Measurements from ENCODE around the gene CYP19A1. TPM values are rescaled to one million over a fixed set of nuclear protein-coding genes. Genes with fewer than 3 reads are reported as not detected.

CYP19A1 gene
- total RNA-seq, 1 experiment from 2014 or later = 0.86 TPM

GRCh38 chr15:51359981-51360380 lies 21.6 kb upstream of the CYP19A1 start:
- DNase-seq (ENCODE audit: low read depth) = no peak

DNA sequence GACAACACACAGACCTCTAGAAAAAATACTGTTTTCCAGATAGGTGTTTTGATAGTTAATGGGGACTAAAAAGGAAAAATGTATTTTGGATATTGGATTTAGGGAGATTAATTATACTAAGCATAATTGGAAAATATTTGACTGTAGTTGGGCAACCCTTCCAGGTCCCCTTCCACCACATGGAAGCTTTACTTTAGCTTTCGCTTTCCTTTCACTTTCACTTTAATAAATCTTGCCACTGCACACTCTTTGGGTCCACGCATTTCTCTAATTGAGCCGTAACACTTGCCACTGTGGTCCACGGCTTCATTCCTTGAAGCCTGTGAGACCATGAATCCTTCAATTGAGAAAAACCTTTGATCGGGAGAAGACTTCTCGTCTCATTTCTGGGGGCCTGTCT lies 18.6 kb upstream of the CYP19A1 start:
- no peak for DNase-seq (ENCODE audit: low read depth)

DNA sequence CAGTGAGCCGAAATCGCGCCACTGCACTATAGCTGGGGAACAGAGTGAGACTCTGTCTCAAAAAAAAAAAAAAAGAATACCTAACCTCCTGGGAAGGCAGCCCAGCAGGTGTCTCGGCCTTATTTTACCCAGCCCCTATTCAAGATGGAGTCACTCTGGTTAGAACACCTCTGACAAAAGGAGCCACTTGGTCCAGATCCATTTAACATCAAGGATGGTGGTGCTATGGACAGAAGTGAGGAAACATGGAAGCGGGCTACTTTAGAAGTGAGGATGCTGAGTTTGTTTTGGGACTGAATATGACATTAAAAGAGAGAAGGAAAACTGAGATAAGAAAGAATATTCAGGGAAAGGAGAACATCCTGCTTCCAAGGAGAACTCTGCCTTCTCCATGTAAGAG lies 17.8 kb upstream of the CYP19A1 start:
- no peak for DNase-seq (ENCODE audit: low read depth)

GRCh38 chr15:51355096-51355495 lies 16.7 kb upstream of the CYP19A1 start:
- DNase-seq (ENCODE audit: low read depth) = no peak

DNA sequence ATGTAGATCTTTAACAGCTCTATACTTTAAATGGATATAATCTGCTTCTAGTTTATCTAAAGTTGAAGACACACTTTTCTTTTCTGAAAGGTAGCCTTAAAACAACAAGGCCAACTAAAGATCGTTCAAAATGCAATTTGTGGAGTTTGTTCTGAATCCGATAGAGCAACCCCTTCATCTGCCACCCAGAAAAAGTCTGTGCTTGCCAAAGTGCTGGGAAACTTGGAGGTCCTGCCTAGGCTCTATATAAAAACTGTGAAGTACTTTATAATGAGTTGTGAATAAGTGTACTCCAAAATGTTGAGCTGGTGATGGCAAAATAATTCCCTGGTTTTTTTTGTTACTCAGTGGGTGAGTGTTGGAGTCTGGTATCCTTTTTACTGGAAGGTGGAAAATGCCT lies 15.6 kb upstream of the CYP19A1 start:
- DNase-seq (ENCODE audit: low read depth) = no peak

DNA sequence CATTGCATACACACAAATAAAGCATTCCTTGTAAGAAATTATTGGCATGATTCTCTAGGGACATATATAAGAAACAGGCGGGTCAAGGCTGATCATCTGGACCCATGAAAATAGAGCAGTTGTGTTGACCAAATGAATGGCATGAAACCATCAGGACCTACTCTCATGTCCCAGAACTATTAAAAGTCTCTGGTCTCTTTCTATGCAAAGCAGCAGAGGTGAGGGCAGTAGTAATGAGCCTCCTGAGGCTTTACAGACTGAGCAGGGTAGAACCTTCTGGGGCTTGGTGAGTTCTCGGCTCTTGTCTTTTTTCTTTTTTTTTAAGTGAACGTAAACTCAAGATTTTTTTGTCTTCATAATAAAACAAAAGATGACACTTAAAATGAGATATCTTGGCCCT lies 12.3 kb upstream of the CYP19A1 start:
- DNase-seq (ENCODE audit: low read depth) = no peak

GRCh38 chr15:51349156-51349844 lies 10.9 kb upstream of the CYP19A1 start:
- DNase-seq (ENCODE audit: low read depth) = no peak

GRCh38 chr15:51348688-51349087 lies 10.3 kb upstream of the CYP19A1 start:
- DNase-seq (ENCODE audit: low read depth) = peak; percentile 15

DNA sequence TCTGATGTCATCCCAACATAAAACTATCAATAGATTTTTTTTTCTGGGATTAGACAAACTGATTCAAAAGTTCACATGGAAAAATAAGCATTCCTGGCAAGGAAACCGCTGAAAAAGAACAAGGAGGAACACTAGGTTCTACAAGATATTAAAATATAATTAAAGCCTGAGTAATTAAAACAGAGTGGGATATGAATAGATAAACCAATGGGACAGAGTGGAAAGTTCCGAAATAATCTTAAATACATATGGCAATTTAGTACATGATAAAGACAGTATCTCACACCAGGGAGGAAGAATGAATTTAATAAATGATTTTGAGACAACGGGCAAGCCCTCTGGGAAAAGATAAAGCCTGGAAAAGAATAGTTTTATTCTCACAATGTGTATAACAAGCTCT lies 7.7 kb upstream of the CYP19A1 start:
- no peak for DNase-seq (ENCODE audit: low read depth)

- DNase-seq (ENCODE audit: low read depth) = no peak
These were observed 5.1 kb upstream of the CYP19A1 start for GRCh38 chr15:51343466-51343865.

DNA sequence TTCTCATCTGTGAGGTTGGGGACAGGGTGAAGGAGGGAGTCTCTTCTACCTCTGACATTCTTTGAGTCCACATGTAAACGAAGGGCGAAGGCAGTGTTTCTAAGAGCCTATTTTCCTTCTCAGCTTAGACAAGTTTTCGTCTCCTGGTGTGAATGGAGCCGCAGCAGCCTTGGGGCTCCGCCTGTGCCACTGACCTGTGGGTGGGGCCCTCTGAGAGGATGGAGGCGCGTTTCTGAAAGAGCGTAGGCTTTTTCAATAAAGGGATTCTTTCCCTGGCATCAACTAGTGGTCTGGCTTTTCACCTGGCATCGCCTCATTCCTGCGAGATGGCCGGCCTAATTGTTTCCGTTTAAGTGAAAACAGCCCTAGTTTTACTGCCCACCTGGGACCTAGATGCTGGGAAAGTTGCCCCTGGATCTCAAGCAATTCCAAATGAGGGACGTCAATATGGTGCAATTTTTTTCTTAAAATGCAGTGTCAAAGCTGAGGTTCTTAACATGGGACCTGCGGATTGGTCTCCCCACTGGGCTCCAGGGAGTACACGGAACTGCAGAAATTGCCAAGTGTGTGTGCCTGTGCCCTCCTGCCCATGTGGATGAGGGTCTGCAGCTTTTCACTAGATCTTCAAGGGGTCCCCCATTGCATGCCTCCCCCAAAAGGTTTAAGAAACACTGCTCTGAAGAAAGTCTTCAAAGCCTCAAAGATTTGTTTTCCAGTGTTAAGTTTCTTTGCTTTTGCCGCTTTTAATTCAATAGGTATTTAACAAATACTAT lies 4.0 kb upstream of the CYP19A1 start:
- no peak for DNase-seq (ENCODE audit: low read depth)

DNA sequence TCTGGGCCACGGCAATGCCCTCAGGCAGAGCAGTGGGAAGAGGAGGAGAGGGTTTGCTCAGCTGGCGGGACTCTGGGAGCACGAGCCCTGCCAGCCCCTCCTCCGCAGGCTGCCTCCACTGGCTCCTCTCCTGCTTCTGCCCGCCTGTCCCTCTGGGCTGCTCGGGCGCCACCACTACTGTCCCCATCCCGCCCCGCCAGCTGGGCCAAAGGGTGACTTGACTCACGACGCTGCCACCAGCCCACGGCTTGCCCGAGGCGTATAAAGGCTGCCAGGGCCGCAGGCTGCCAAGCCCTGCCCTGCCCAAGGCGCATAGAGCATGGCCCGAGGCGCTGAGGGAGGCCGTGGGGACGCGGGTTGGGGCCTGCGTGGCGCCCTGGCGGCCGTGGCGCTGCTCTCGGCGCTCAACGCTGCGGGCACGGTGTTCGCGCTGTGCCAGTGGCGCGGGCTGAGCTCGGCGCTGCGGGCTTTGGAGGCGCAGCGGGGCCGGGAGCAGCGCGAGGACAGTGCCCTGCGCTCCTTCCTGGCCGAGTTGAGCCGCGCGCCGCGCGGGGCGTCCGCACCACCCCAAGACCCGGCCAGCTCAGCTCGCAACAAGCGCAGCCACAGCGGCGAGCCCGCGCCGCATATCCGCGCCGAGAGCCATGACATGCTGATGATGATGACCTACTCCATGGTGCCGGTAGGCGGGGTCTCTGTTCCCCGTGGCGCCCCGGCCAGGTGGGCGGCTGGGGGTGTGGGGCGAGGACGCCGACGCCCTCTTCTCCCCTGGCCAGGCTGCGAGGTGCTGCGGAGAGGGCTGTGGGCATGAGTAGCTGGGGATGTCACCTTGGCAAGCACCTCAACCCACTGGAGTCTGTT lies 3.2 kb upstream of the CYP19A1 start, which contains the start of gene GLDN:
GLDN (plus strand) TSS at position 290 of the 861 bp plus-strand sequence; CDS start at position 320, 30 bp downstream.
- peak; percentile 41 for DNase-seq (ENCODE audit: low read depth)

- DNase-seq (ENCODE audit: low read depth) = no peak
These were observed 2.6 kb downstream of the CYP19A1 start for GRCh38 chr15:51335538-51336410.

- DNase-seq (ENCODE audit: low read depth) = no peak
These were observed 3.3 kb downstream of the CYP19A1 start for GRCh38 chr15:51335087-51335486.

GRCh38 chr15:51334011-51334451 lies 4.4 kb downstream of the CYP19A1 start:
- no peak for DNase-seq (ENCODE audit: low read depth)

DNA sequence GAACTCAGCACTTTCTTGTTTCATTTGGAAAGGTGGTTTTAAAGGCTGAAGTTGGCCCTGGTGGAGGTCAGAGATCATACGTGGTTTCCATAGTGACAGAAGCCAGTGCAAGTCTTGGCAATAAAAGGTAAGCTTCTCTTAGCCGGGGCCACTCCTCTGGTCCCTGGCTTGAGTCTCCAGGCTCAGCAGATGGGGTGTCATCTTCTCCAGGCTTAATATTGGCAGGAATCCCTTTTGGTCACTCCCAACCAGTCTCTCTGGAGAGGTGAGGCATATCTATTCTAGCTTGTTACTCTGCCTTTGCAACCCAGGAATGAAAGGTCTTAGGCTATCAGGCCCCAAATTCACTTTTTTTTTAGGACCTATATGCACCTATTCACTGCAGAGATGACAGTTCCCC lies 4.8 kb downstream of the CYP19A1 start:
- no peak for DNase-seq (ENCODE audit: low read depth)

DNA sequence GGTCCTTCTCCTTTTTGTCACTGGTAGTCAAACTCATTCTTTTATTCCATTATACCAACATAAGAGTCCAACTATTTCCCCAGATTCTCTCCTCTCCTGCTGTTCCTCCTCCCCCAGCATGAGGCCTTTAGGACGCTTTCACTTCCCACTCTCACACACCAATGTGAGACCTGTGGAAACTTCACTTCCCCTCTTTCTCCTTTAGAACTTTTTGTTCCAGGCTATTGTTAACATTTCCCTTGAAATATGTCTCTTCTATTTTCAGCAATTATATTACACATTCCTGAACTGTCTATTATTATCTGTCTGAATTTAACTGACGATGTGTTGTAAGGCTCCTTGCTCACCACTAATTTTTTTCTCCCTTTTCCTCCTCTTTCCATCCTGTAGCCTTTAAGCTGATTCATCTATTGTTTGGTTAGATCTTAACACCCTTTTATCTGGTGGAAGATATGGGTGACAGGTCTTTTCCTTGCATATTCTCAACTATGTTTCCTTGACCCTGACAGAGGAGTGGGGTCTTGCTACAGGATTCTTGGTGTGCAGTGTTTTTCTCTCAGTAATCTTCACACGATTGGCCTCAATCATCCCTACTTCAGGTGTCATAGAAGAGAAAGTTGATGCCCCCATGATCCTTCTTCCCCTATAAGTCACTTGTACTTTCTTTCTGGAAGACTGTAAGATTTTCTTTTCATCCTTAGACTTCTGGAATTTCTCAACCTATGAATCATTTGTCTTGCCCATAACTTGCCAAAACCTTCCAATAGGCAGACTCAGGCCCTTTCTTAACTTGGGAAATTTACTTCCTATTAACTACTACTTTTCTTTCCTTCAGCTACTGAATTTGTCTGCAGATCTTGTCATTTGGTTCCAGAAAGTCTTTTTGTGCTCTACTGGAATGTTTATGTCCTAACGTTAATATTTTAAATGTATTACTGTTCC lies 5.9 kb downstream of the CYP19A1 start:
- DNase-seq (ENCODE audit: low read depth) = no peak

- no peak for DNase-seq (ENCODE audit: low read depth)
These were observed 7.3 kb downstream of the CYP19A1 start for GRCh38 chr15:51331141-51331540.

DNA sequence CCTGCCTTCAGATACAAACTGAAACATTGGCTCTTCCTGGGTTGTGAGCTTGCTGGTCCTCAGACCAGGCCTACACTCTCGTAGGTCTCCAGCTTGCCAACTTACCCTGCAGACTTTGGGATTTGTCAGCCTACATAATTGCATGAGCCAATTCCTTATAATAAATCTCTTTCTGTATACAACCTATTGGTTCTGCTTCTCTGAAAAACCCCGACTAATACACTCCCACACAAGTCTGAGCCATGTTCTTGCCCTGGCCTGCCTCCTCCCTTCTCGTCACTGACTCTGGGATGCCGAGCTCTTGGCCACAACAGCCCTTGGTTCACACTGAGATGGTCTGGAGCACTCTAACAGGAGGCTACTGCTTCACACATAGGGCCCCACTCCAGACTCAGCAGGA lies 9.5 kb downstream of the CYP19A1 start:
- no peak for DNase-seq (ENCODE audit: low read depth)

DNA sequence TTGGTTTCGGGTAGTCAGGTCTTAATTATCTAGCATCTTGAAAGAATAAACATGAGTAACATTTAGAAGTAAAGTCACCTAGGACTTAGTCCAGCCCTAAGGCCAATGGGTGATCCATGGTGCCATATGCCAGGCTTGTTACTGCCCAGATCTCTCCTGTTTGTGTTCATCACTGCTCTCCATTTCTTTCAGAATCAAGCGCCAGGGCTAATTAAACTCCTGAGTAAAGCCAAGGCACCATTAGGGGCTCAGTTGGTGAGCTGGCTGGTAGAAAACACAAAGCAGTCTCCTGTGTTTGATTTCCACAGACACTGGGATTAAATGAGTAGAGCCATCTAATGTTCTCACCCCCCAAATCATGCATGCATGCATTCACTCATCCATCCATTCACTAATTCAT lies 11.3 kb downstream of the CYP19A1 start:
- no peak for DNase-seq (ENCODE audit: low read depth)
